HepG2 (cell line): ENCODE measurements around the gene POLR2M. TPM values are rescaled to one million over a fixed set of nuclear protein-coding genes. Genes with fewer than 3 reads are reported as not detected.

Experiments used
- ATAC-seq: fragments of 200-7000 bp; cut with Tn5 transposase; 3 replicates; pipeline ENCODE4 v1.9.1; 2020; ENCODE audit warnings: mild to moderate bottlenecking, moderate library complexity
- BruUV-seq: library from RNA; stranded (reverse); fragments of 400-500 nt; replicated peaks from 2 replicates; lab custom pipeline; 2021; lab: Mats Ljungman, UMichigan
- CTCF ChIA-PET: fragments of 300-600 bp; formaldehyde crosslinking; extraction: SDS; loops from one replicate; lab custom pipeline; 2021; ENCODE audit warnings: low total read pairs, inconsistent platforms, low intra/inter-chr PET ratio; lab: Yijun Ruan, JAX
- POLR2A ChIA-PET: fragments of 350-600 bp; sonication (Branson Sonifier 250); formaldehyde crosslinking; loops from one replicate; lab custom pipeline; 2020; ENCODE audit warnings: antibody characterized with exemption, inconsistent platforms; lab: Yijun Ruan, JAX
- DNase-seq: peaks from one replicate; pipeline ENCODE4 v3.0.0-alpha.2; 2015; ENCODE audit warnings: low spot score
- FAIRE-seq: peaks from 3 replicates; lab custom pipeline; 2011; peaks lifted over from hg19 to GRCh38; lab: Jason Lieb, UNC
- H2AFZ ChIP-seq: one replicate; pipeline ENCODE4 v1.6.1; 2011; ENCODE audit warnings: low read length, inconsistent platforms
- H3K27ac ChIP-seq: fragments of 300-600 bp; 3 replicates; pipeline ENCODE4 v1.8.0; 2011; ENCODE audit warnings: mixed run types, mild to moderate bottlenecking, mixed read lengths, low read length, inconsistent platforms; ENCODE audit not compliant: insufficient read depth; ENCODE audit errors: extremely low read length
- H3K27me3 ChIP-seq, 2 experiments: fragments of 200-600 bp in 1 of 2; 2 replicates in 1 of 2; 3 replicates in 1 of 2; pipeline versions ENCODE4 v1.6.0 to v1.8.0; 2011; ENCODE audit warnings: low read length in 2 of 2, mild to moderate bottlenecking in 2 of 2, moderate library complexity in 2 of 2, inconsistent platforms in 1 of 2; ENCODE audit not compliant: insufficient read depth in 2 of 2, control insufficient read depth in 1 of 2
- H3K36me3 ChIP-seq, 2 experiments: fragments of 200-600 bp in 1 of 2; replicated peaks in 1 of 2; 2 replicates in 1 of 2; 3 replicates in 1 of 2; pipeline versions ENCODE4 v1.5.1 to v1.8.0; 2011; ENCODE audit warnings: low read length in 2 of 2, inconsistent platforms in 1 of 2; ENCODE audit not compliant: insufficient read depth in 2 of 2, control insufficient read depth in 1 of 2
- H3K4me1 ChIP-seq: 2 replicates; pipeline ENCODE4 v1.5.1; 2012; ENCODE audit warnings: low read length, inconsistent platforms; ENCODE audit not compliant: insufficient read depth
- H3K4me2 ChIP-seq: 2 replicates; pipeline ENCODE4 v1.6.0; 2011; ENCODE audit warnings: low read depth, low read length, inconsistent platforms
- H3K4me3 ChIP-seq, 3 experiments: fragments of 200-600 bp in 1 of 3; sonication (generic), shearing (Covaris generic) in 1 of 3; replicated peaks in 1 of 3; 2 replicates each; pipeline ENCODE4 v1.5.1; 2011 to 2016; ENCODE audit warnings: low read length in 3 of 3, inconsistent platforms in 2 of 3, low read depth in 2 of 3, mild to moderate bottlenecking in 2 of 3, control low read depth in 1 of 3, mixed read lengths in 1 of 3; ENCODE audit not compliant: insufficient read depth in 1 of 3
- H3K79me2 ChIP-seq: one replicate; pipeline ENCODE4 v1.6.1; 2011; ENCODE audit warnings: low read length, inconsistent platforms; ENCODE audit not compliant: insufficient read depth
- H3K9ac ChIP-seq: 2 replicates; pipeline ENCODE4 v1.6.0; 2011; ENCODE audit warnings: mild to moderate bottlenecking, low read depth, low read length, inconsistent platforms; ENCODE audit not compliant: insufficient read depth
- H3K9me3 ChIP-seq: 2 replicates; pipeline ENCODE4 v1.5.1; 2012; ENCODE audit warnings: mild to moderate bottlenecking, low read length
- H4K20me1 ChIP-seq: 2 replicates; pipeline ENCODE4 v1.6.0; 2011; ENCODE audit warnings: inconsistent platforms, mild to moderate bottlenecking, low read length, moderate library complexity; ENCODE audit not compliant: insufficient read depth
- BORCS8-MEF2B ChIP-seq: sonication (generic); formaldehyde crosslinking; IDR thresholded peaks from 2 replicates; pipeline ENCODE4 v1.8.0; 2022; ENCODE audit warnings: mild to moderate bottlenecking, missing genetic modification reagents
- CENPT ChIP-seq: sonication (generic); formaldehyde crosslinking; IDR thresholded peaks from 2 replicates; pipeline ENCODE4 v1.8.0; 2022; ENCODE audit warnings: low read depth, mild to moderate bottlenecking, moderate library complexity, missing genetic modification reagents
- JUND ChIP-seq: sonication (generic); formaldehyde crosslinking; IDR thresholded peaks from 2 replicates; pipeline ENCODE4 v1.8.0; 2022; ENCODE audit warnings: mild to moderate bottlenecking, missing genetic modification reagents
- MTA3 ChIP-seq: sonication (generic); formaldehyde crosslinking; IDR thresholded peaks from 2 replicates; pipeline ENCODE4 v1.4.0; 2020; ENCODE audit warnings: missing genetic modification reagents
- ZNF883 ChIP-seq: sonication (generic); formaldehyde crosslinking; IDR thresholded peaks from 2 replicates; pipeline ENCODE4 v1.5.1; 2020; ENCODE audit warnings: mild to moderate bottlenecking, missing genetic modification reagents; ENCODE audit errors: not compliant biosample characterization
- WGBS: methylation state at CpG from one replicate; pipeline ENCODE4 v1.1.6; 2017; ENCODE audit warnings: low lambda C conversion rate; 5-methylcytosine and 5-hydroxymethylcytosine counted together
- in situ Hi-C: cut with HindIII; loops from 2 replicates; pipeline ENCODE4 v1.10.0; 2017; ENCODE audit warnings: low pct_unique_long_range_greater_than_20kb; ENCODE audit not compliant: extremely low pct_ligation_motif_present
- intact Hi-C: fragments of 100-400 bp; cut with micrococcal nuclease; formaldehyde crosslinking; loops from one replicate; pipeline ENCODE4 v1.10.0; 2022; ENCODE audit not compliant: unreplicated experiment
- polyA plus RNA-seq, 8 experiments: library from polyadenylated mRNA; depleted of rRNA in 3 of 8; stranded (reverse) in 7 of 8; unstranded in 1 of 8; fragments of >200 nt; fragmentation: Illumina TruSeq in 4 of 8; extraction: Trizol in 4 of 8; gene quantifications; 2 replicates each; pipeline versions ENCODE4 v1.2.1 to v1.2.3, GENCODE V29; 2011 to 2016; ENCODE audit warnings: low read depth in 4 of 8, missing spikeins in 1 of 8, mixed read lengths in 1 of 8; ENCODE audit not compliant: insufficient read depth in 1 of 8
- total RNA-seq, 5 experiments: library from RNA; depleted of rRNA; stranded (reverse); fragments of >200 nt; fragmentation: Illumina TruSeq; extraction: Trizol; gene quantifications; 2 replicates each; pipeline ENCODE4 v1.2.3, GENCODE V29; 2016; ENCODE audit warnings: low read depth in 1 of 5
- TF ChIP-seq, protein P1 (sequence below): sonication (generic); formaldehyde crosslinking; IDR thresholded peaks from 2 replicates; pipeline ENCODE4 v1.5.1; 2020; ENCODE audit warnings: mild to moderate bottlenecking, moderate library complexity, missing genetic modification reagents
- TF ChIP-seq, protein P2 (sequence below): sonication (generic); formaldehyde crosslinking; IDR thresholded peaks from 2 replicates; pipeline ENCODE4 v1.4.0; 2020; ENCODE audit warnings: missing genetic modification reagents, borderline replicate concordance

Gene POLR2M
- total and polyA plus RNA-seq, 2 of the 13 experiments (the other 11 are each of a cell fraction or from before 2014, with no cell fraction given): 25.9 to 48.5 TPM

GRCh38 chr15:57763176-57763964 is 56.9 kb downstream of the POLR2M start:
- Histone ChIP-seq H3K9ac (no peak overlapping the region), H3K79me2 (no peaks in the 10 kb centered on the region), H3K4me3 (no peak overlapping the region), H2AFZ (no peak overlapping the region), H4K20me1 (no peaks in the 10 kb centered on the region), H3K4me2 (no peak overlapping the region), H3K9me3 (no peaks in the 10 kb centered on the region), H3K27me3 (peaks cover 0 to 3% of the 10 kb centered on the region in 2 experiments; a peak in 2 of 5 replicates), H3K36me3 (no peaks in the 10 kb centered on the region), H3K4me1 (no peaks in the 10 kb centered on the region), H3K27ac (no peak overlapping the region)
- TF ChIP-seq MTA3 (CRISPR knock-in tag) (no peak), BORCS8-MEF2B (CRISPR knock-in tag) (no peak), ZNF883 (CRISPR knock-in tag) (no peak), JUND (CRISPR knock-in tag) (no peak), CENPT (CRISPR knock-in tag) (no peak)
- TF ChIP-seq, protein P1, sequence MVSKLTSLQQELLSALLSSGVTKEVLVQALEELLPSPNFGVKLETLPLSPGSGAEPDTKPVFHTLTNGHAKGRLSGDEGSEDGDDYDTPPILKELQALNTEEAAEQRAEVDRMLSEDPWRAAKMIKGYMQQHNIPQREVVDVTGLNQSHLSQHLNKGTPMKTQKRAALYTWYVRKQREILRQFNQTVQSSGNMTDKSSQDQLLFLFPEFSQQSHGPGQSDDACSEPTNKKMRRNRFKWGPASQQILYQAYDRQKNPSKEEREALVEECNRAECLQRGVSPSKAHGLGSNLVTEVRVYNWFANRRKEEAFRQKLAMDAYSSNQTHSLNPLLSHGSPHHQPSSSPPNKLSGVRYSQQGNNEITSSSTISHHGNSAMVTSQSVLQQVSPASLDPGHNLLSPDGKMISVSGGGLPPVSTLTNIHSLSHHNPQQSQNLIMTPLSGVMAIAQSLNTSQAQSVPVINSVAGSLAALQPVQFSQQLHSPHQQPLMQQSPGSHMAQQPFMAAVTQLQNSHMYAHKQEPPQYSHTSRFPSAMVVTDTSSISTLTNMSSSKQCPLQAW (CRISPR knock-in tag): no peak
- TF ChIP-seq, protein P2, sequence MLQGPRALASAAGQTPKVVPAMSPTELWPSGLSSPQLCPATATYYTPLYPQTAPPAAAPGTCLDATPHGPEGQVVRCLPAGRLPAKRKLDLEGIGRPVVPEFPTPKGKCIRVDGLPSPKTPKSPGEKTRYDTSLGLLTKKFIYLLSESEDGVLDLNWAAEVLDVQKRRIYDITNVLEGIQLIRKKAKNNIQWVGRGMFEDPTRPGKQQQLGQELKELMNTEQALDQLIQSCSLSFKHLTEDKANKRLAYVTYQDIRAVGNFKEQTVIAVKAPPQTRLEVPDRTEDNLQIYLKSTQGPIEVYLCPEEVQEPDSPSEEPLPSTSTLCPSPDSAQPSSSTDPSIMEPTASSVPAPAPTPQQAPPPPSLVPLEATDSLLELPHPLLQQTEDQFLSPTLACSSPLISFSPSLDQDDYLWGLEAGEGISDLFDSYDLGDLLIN (CRISPR knock-in tag): no peak
- BruUV-seq: no TSS peak
- ChIA-PET POLR2A (no interaction called here), CTCF (no interaction called here)
- no peak for ATAC-seq
- FAIRE-seq: no peak
- in situ Hi-C loops (no loop called here), intact Hi-C loops (no loop called here)
- WGBS: 20% methylated on average over 5 of the region's 5 CpGs
- DNase-seq: no peak

Other genes starting within 250 kb of the POLR2M start
- gene MYZAP, start 114.8 kb upstream of the POLR2M start, total RNA-seq (2016; rRNA removed; fragmentation: Illumina TruSeq; extraction: Trizol): 0.13 TPM in 1 of 2 replicates, not detected in the other
- gene MYZAP, start 114.8 kb upstream of the POLR2M start, polyA plus RNA-seq (2011; rRNA removed): not detected in 2 replicates